ENCODE data around the gene TOLLIP. TPM values are rescaled to one million over a fixed set of nuclear protein-coding genes. Genes with fewer than 3 reads are reported as not detected.

TOLLIP gene
- total RNA-seq, 1 donor from 2014 or later, result 58.4 TPM

DNA sequence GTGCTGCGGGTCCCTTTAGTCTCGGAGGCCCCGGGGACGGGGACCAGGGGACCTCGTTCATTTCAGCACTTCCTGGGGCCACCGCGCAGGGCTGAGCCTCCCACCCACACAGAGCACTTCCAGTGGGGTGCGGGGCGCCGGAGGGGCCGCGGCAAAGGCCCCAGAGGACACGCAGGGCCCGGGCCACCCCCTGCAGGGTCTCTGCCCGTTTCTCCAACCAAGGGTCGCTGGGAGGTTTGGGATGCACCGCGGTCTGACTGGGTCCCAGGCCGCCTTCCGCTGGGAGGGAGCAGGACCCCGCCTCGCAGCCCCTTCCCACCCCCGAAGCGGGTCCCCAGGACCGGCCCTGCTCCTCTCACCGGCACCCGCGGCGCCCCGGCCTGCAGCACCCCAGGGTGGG is 37.5 kb downstream of the TOLLIP start:
- Mint-ChIP-seq H3K4me3 (ENCODE audit: unreplicated experiment) (no peak overlapping the region), H3K27me3 (ENCODE audit: low read depth) (no peaks in the 10 kb centered on the region), H3K27ac (ENCODE audit: unreplicated experiment) (no peak overlapping the region), H3K36me3 (ENCODE audit: low read depth) (peaks cover 9% of the 10 kb centered on the region), H3K4me1 (ENCODE audit: low read depth) (no peaks in the 10 kb centered on the region), H3K9me3 (ENCODE audit: low read depth) (no peaks in the 10 kb centered on the region)
- TF ChIP-seq, protein P1, sequence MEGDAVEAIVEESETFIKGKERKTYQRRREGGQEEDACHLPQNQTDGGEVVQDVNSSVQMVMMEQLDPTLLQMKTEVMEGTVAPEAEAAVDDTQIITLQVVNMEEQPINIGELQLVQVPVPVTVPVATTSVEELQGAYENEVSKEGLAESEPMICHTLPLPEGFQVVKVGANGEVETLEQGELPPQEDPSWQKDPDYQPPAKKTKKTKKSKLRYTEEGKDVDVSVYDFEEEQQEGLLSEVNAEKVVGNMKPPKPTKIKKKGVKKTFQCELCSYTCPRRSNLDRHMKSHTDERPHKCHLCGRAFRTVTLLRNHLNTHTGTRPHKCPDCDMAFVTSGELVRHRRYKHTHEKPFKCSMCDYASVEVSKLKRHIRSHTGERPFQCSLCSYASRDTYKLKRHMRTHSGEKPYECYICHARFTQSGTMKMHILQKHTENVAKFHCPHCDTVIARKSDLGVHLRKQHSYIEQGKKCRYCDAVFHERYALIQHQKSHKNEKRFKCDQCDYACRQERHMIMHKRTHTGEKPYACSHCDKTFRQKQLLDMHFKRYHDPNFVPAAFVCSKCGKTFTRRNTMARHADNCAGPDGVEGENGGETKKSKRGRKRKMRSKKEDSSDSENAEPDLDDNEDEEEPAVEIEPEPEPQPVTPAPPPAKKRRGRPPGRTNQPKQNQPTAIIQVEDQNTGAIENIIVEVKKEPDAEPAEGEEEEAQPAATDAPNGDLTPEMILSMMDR (IDR thresholded peaks at IDR 0.05), result no peak
- DNase-seq (ENCODE audit: low spot score), result no peak

DNA sequence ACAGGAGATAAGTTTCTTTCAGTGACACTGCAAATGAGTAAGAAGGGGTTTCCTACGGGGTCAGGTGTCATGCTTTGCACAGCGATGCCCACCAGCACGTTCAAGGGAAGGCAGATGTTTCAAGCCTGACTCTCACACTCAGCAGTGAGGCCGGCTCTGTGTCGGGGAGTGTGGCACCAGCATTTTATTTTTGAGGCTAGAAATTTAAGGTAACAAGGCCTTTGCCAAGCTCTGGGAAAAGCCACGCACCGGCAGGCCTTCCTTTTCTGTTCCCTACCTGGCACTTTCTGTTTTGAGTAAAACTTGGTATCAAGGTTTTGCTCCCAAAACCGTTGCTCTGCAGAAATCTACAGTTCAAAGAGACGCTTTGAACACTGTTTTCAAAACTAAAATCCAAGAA is 38.0 kb downstream of the TOLLIP start:
- no peak overlapping the region for H3K4me3 Mint-ChIP-seq (ENCODE audit: unreplicated experiment)
- H3K4me1 Mint-ChIP-seq (ENCODE audit: low read depth), result no peaks in the 10 kb centered on the region
- no peaks in the 10 kb centered on the region for H3K9me3 Mint-ChIP-seq (ENCODE audit: low read depth)
- H3K27ac Mint-ChIP-seq (ENCODE audit: unreplicated experiment), result peak overlapping the region; percentile 12
- no peak for DNase-seq (ENCODE audit: low spot score)
- no peaks in the 10 kb centered on the region for H3K27me3 Mint-ChIP-seq (ENCODE audit: low read depth)
- H3K36me3 Mint-ChIP-seq (ENCODE audit: low read depth), result peaks cover 6% of the 10 kb centered on the region
- TF ChIP-seq, protein P1 (IDR thresholded peaks at IDR 0.05), result no peak

DNA sequence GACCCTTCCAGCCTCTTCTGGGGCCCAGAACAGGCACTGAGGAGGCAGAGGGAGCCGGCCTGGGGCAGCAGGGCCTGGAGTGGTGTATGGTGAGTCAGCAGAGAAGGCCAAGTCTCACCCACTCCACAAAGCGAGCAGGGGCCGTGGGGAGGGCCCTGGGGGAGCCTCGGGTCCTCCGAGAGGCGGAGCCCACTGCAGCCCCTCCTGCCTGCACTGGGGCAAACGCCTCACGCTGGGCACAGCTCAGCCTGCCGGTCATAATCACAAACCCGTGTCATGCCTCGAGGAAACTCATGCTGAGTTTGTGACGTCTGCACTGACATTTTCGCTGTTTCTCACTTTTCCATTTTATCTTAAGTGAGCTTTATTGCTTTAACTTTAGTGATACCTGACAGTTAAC is 38.4 kb downstream of the TOLLIP start:
- DNase-seq (ENCODE audit: low spot score), result no peak
- no peak overlapping the region for H3K4me3 Mint-ChIP-seq (ENCODE audit: unreplicated experiment)
- no peak overlapping the region for H3K27ac Mint-ChIP-seq (ENCODE audit: unreplicated experiment)
- H3K27me3 Mint-ChIP-seq (ENCODE audit: low read depth), result no peaks in the 10 kb centered on the region
- peaks cover 3% of the 10 kb centered on the region for H3K36me3 Mint-ChIP-seq (ENCODE audit: low read depth)
- no peaks in the 10 kb centered on the region for H3K9me3 Mint-ChIP-seq (ENCODE audit: low read depth)
- no peaks in the 10 kb centered on the region for H3K4me1 Mint-ChIP-seq (ENCODE audit: low read depth)
- TF ChIP-seq, protein P1 (IDR thresholded peaks at IDR 0.05), result no peak

DNA sequence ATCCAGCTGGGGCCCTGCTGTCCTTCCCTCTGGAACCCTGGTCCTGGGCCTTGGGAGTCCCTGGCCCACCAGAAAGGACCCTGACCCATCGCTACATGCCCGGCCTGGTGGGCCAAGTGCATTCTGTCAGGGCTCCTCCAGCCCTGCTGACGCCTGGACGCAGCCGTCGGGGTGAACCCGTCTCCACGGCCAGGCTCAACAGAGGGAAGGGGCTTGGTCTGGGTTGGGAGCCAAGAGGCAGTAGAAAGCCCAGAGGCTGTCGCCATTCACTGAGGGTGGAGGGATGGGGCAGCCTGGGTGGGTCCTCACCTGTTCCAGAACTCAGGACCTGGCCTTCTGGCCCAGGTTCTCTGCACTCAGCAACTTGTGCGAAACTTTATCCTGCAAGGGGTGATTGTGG is 39.0 kb downstream of the TOLLIP start:
- H3K27me3 Mint-ChIP-seq (ENCODE audit: low read depth), result no peaks in the 10 kb centered on the region
- TF ChIP-seq, protein P1 (IDR thresholded peaks at IDR 0.05), result no peak
- H3K36me3 Mint-ChIP-seq (ENCODE audit: low read depth), result peaks cover 2% of the 10 kb centered on the region
- H3K4me3 Mint-ChIP-seq (ENCODE audit: unreplicated experiment), result no peak overlapping the region
- H3K27ac Mint-ChIP-seq (ENCODE audit: unreplicated experiment), result no peak overlapping the region
- no peak for DNase-seq (ENCODE audit: low spot score)
- no peaks in the 10 kb centered on the region for H3K4me1 Mint-ChIP-seq (ENCODE audit: low read depth)
- no peaks in the 10 kb centered on the region for H3K9me3 Mint-ChIP-seq (ENCODE audit: low read depth)

DNA sequence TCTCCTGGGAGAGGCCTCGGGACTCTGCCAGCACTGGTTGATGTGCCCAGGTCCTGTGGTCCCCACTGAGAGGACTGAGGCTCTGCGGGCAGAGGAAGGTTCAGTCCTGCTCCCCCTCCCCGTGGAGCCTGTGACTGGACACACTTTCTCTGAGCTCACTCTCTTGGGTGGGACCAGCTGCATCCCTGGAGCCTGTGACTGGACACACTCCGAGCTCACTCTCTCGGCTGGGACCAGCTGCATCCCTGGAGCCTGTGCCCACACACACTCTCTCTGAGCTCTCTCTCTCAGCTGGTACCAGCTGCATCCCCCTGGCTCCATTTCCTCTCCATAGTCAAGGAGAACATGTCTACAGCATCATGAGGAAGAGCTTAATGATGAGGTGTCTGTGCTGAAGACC is 39.5 kb downstream of the TOLLIP start:
- no peaks in the 10 kb centered on the region for H3K4me1 Mint-ChIP-seq (ENCODE audit: low read depth)
- H3K27ac Mint-ChIP-seq (ENCODE audit: unreplicated experiment), result no peak overlapping the region
- no peak for DNase-seq (ENCODE audit: low spot score)
- no peaks in the 10 kb centered on the region for H3K9me3 Mint-ChIP-seq (ENCODE audit: low read depth)
- TF ChIP-seq, protein P1 (IDR thresholded peaks at IDR 0.05), result no peak
- H3K4me3 Mint-ChIP-seq (ENCODE audit: unreplicated experiment), result no peak overlapping the region
- peaks cover 2% of the 10 kb centered on the region for H3K36me3 Mint-ChIP-seq (ENCODE audit: low read depth)
- H3K27me3 Mint-ChIP-seq (ENCODE audit: low read depth), result no peaks in the 10 kb centered on the region
